Large intestine (tissue), 3 donors: ENCODE data around the gene LSM10. TPM values are rescaled to one million over a fixed set of nuclear protein-coding genes. Genes with fewer than 3 reads are reported as not detected.

Experiments used
- DNase-seq, 2 donors: peaks; one replicate each; pipeline versions ENCODE4 v3.0.0 to v3.0.0-alpha.2; 2013
- H3K27ac ChIP-seq: one replicate; pipeline ENCODE4 v1.5.1; 2013; ENCODE audit warnings: low read length
- H3K27me3 ChIP-seq: 2 replicates; pipeline ENCODE4 v1.6.1; 2013; ENCODE audit warnings: low read length; ENCODE audit not compliant: control insufficient read depth, insufficient read depth
- H3K36me3 ChIP-seq: 2 replicates; pipeline ENCODE4 v1.6.1; 2013; ENCODE audit warnings: low read length; ENCODE audit not compliant: control insufficient read depth, insufficient read depth
- H3K4me1 ChIP-seq: one replicate; pipeline ENCODE4 v1.6.1; 2013; ENCODE audit warnings: low read length; ENCODE audit not compliant: control insufficient read depth, insufficient read depth
- H3K4me3 ChIP-seq: one replicate; pipeline ENCODE4 v1.5.1; 2013; ENCODE audit warnings: low read length
- H3K9me3 ChIP-seq: one replicate; pipeline ENCODE4 v1.6.1; 2013; ENCODE audit warnings: mild to moderate bottlenecking, low read depth, low read length, moderate library complexity; ENCODE audit not compliant: control insufficient read depth
- WGBS: methylation state at CpG from one replicate; pipeline ENCODE4 v1.1.5; 2013; ENCODE audit warnings: low lambda C conversion rate; ENCODE audit not compliant: insufficient coverage; 5-methylcytosine and 5-hydroxymethylcytosine counted together
- polyA plus RNA-seq: library from polyadenylated mRNA; unstranded; fragments of 120-200 nt; gene quantifications from one replicate; pipeline ENCODE4 v1.2.1, GENCODE V29; 2013

LSM10 gene
- polyA plus RNA-seq, 1 donor = 28.3 TPM

GRCh38 chr1:36352125-36352909 is 45.4 kb downstream of the LSM10 start:
- H3K27ac ChIP-seq = no peak overlapping the region
- H3K27me3 ChIP-seq = no peaks in the 10 kb centered on the region
- no CpG with 5 or more reads among the region's 13 CpGs for WGBS
- H3K4me1 ChIP-seq = peaks cover 7% of the 10 kb centered on the region
- peaks cover 85% of the 10 kb centered on the region for H3K36me3 ChIP-seq
- H3K4me3 ChIP-seq = no peak overlapping the region
- no peak for DNase-seq
- H3K9me3 ChIP-seq = no peaks in the 10 kb centered on the region

GRCh38 chr1:36351227-36351977 is 46.3 kb downstream of the LSM10 start:
- no CpG with 5 or more reads among the region's 14 CpGs for WGBS
- peaks cover 7% of the 10 kb centered on the region for H3K4me1 ChIP-seq

GRCh38 chr1:36350659-36351226 is 47.0 kb downstream of the LSM10 start:
- peaks cover 90% of the 10 kb centered on the region for H3K36me3 ChIP-seq
- H3K27ac ChIP-seq = no peak overlapping the region
- no peaks in the 10 kb centered on the region for H3K9me3 ChIP-seq
- DNase-seq = no peak
- H3K27me3 ChIP-seq = no peaks in the 10 kb centered on the region
- WGBS = 100% methylated on average over 1 of the region's 13 CpGs
- H3K4me3 ChIP-seq = no peak overlapping the region
- H3K4me1 ChIP-seq = peaks cover 7% of the 10 kb centered on the region

More at GRCh38 chr1:36351227-36351977, 46.3 kb downstream of the LSM10 start:
- no peak overlapping the region for H3K4me3 ChIP-seq
- no peaks in the 10 kb centered on the region for H3K27me3 ChIP-seq
- DNase-seq = no peak
- H3K9me3 ChIP-seq = no peaks in the 10 kb centered on the region
- H3K27ac ChIP-seq = no peak overlapping the region
- peaks cover 86% of the 10 kb centered on the region for H3K36me3 ChIP-seq

GRCh38 chr1:36349839-36350238 is 47.9 kb downstream of the LSM10 start:
- no peak for DNase-seq
- no peaks in the 10 kb centered on the region for H3K9me3 ChIP-seq
- peaks cover 87% of the 10 kb centered on the region for H3K36me3 ChIP-seq
- H3K27me3 ChIP-seq = no peaks in the 10 kb centered on the region
- WGBS = no CpG with 5 or more reads among the region's 16 CpGs
- no peak overlapping the region for H3K4me3 ChIP-seq
- peaks cover 7% of the 10 kb centered on the region for H3K4me1 ChIP-seq
- no peak overlapping the region for H3K27ac ChIP-seq

- H3K36me3 ChIP-seq = peaks cover 86% of the 10 kb centered on the region
- no peaks in the 10 kb centered on the region for H3K9me3 ChIP-seq
- H3K4me1 ChIP-seq = peaks cover 7% of the 10 kb centered on the region
- H3K4me3 ChIP-seq = no peak overlapping the region
- no peak overlapping the region for H3K27ac ChIP-seq
- H3K27me3 ChIP-seq = no peaks in the 10 kb centered on the region
- DNase-seq = no peak
- WGBS = no CpG with 5 or more reads among the region's 7 CpGs
These were observed 48.5 kb downstream of the LSM10 start for GRCh38 chr1:36349241-36349671.

GRCh38 chr1:36346741-36347370 is 50.9 kb downstream of the LSM10 start:
- H3K9me3 ChIP-seq = no peaks in the 10 kb centered on the region
- no peak for DNase-seq
- no peak overlapping the region for H3K4me3 ChIP-seq
- WGBS = no CpG with 5 or more reads among the region's 8 CpGs
- H3K36me3 ChIP-seq = peaks cover 85% of the 10 kb centered on the region
- H3K4me1 ChIP-seq = peaks cover 4% of the 10 kb centered on the region
- H3K27ac ChIP-seq = no peak overlapping the region
- H3K27me3 ChIP-seq = no peaks in the 10 kb centered on the region

GRCh38 chr1:36345353-36345752 is 52.4 kb downstream of the LSM10 start:
- no peak for DNase-seq
- no peak overlapping the region for H3K4me3 ChIP-seq
- no peaks in the 10 kb centered on the region for H3K9me3 ChIP-seq
- H3K27ac ChIP-seq = no peak overlapping the region
- no CpG with 5 or more reads among the region's 7 CpGs for WGBS
- H3K4me1 ChIP-seq = no peaks in the 10 kb centered on the region
- peaks cover 87% of the 10 kb centered on the region for H3K36me3 ChIP-seq
- no peaks in the 10 kb centered on the region for H3K27me3 ChIP-seq

GRCh38 chr1:36344395-36344680 is 53.4 kb downstream of the LSM10 start:
- DNase-seq = no peak
- H3K27me3 ChIP-seq = no peaks in the 10 kb centered on the region
- H3K36me3 ChIP-seq = peaks cover 83% of the 10 kb centered on the region
- H3K27ac ChIP-seq = no peak overlapping the region
- H3K9me3 ChIP-seq = no peaks in the 10 kb centered on the region
- H3K4me1 ChIP-seq = no peaks in the 10 kb centered on the region
- no CpG with 5 or more reads among the region's 8 CpGs for WGBS
- no peak overlapping the region for H3K4me3 ChIP-seq

GRCh38 chr1:36343651-36344394 is 53.9 kb downstream of the LSM10 start:
- H3K4me1 ChIP-seq = no peaks in the 10 kb centered on the region
- no peaks in the 10 kb centered on the region for H3K9me3 ChIP-seq
- H3K4me3 ChIP-seq = no peak overlapping the region
- no CpG with 5 or more reads among the region's 24 CpGs for WGBS
- H3K27me3 ChIP-seq = no peaks in the 10 kb centered on the region
- no peak for DNase-seq
- H3K36me3 ChIP-seq = peaks cover 81% of the 10 kb centered on the region
- H3K27ac ChIP-seq = no peak overlapping the region
